Chondrocyte (in vitro differentiated cells): ENCODE measurements around the gene TMEM9. TPM values are rescaled to one million over a fixed set of nuclear protein-coding genes. Genes with fewer than 3 reads are reported as not detected.

Source experiments
- DNase-seq: peaks from one replicate; pipeline ENCODE4 v3.0.0; 2021; ENCODE audit warnings: mixed read lengths, low spot score
- H3K27ac Mint-ChIP-seq: one replicate; pipeline ENCODE4 v1.8.0; 2021; ENCODE audit warnings: mild to moderate bottlenecking, moderate library complexity, mixed read lengths; ENCODE audit not compliant: unreplicated experiment
- H3K27me3 Mint-ChIP-seq: 2 replicates; pipeline ENCODE4 v1.8.0; 2021; ENCODE audit warnings: low read depth, mixed read lengths
- H3K36me3 Mint-ChIP-seq: 2 replicates; pipeline ENCODE4 v1.8.0; 2021; ENCODE audit warnings: low read depth, mixed read lengths
- H3K4me1 Mint-ChIP-seq: 2 replicates; pipeline ENCODE4 v1.8.0; 2021; ENCODE audit warnings: low read depth, mild to moderate bottlenecking, mixed read lengths
- H3K4me3 Mint-ChIP-seq: one replicate; pipeline ENCODE4 v1.8.0; 2021; ENCODE audit warnings: mild to moderate bottlenecking, moderate library complexity, mixed read lengths; ENCODE audit not compliant: unreplicated experiment
- H3K9me3 Mint-ChIP-seq: 2 replicates; pipeline ENCODE4 v1.8.0; 2021; ENCODE audit warnings: low read depth, mixed read lengths
- total RNA-seq: library from RNA; stranded (reverse); gene quantifications from 3 replicates; pipeline ENCODE4 v1.2.1, GENCODE V29; 2021
- TF ChIP-seq, protein P1 (sequence below): fragments of 200-600 bp; sonication (generic); IDR thresholded peaks from 2 replicates; pipeline ENCODE4 v1.5.0; 2021; ENCODE audit warnings: antibody characterized with exemption, mild to moderate bottlenecking, moderate library complexity

TMEM9 gene
- total RNA-seq, 1 donor from 2014 or later: 57.3 TPM

DNA sequence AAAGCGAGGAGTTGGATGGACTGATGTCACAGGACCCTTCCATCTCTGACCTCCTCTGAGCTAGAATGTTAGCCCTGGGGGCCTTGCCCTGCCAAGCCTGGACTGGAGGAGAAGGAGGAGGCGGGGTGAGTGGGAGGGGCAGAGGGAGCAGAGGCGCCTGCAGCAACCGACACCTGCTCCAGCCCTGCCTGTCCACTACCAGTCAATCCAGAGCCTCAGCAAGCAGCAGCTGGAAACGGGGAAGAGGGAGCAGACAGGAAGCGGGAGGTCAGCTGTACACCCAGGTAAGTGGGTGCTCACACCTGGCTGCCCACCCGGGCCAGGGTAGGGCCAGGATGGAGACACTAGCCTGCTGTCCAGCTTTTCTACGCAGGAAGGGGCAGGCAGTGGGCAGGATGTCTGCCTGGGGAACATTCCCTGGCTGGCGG lies 36.4 kb upstream of the TMEM9 start, which contains the start of gene IGFN1:
IGFN1 (plus strand) TSS at position 201 of the 428 bp plus-strand sequence. CDS start 2,470 bp downstream, outside the sequence.
- H3K4me3 Mint-ChIP-seq: no peak within 1 kb of the TSS
- TF ChIP-seq, protein P1, sequence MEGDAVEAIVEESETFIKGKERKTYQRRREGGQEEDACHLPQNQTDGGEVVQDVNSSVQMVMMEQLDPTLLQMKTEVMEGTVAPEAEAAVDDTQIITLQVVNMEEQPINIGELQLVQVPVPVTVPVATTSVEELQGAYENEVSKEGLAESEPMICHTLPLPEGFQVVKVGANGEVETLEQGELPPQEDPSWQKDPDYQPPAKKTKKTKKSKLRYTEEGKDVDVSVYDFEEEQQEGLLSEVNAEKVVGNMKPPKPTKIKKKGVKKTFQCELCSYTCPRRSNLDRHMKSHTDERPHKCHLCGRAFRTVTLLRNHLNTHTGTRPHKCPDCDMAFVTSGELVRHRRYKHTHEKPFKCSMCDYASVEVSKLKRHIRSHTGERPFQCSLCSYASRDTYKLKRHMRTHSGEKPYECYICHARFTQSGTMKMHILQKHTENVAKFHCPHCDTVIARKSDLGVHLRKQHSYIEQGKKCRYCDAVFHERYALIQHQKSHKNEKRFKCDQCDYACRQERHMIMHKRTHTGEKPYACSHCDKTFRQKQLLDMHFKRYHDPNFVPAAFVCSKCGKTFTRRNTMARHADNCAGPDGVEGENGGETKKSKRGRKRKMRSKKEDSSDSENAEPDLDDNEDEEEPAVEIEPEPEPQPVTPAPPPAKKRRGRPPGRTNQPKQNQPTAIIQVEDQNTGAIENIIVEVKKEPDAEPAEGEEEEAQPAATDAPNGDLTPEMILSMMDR: no peak
- H3K9me3 Mint-ChIP-seq: no peaks in the 10 kb centered on the region
- H3K27me3 Mint-ChIP-seq: peaks cover 17% of the 10 kb centered on the region
- no peak within 1 kb of the TSS for H3K27ac Mint-ChIP-seq
- no peaks in the 10 kb centered on the region for H3K4me1 Mint-ChIP-seq
- no peaks in the 10 kb centered on the region for H3K36me3 Mint-ChIP-seq
- DNase-seq: no peak

DNA sequence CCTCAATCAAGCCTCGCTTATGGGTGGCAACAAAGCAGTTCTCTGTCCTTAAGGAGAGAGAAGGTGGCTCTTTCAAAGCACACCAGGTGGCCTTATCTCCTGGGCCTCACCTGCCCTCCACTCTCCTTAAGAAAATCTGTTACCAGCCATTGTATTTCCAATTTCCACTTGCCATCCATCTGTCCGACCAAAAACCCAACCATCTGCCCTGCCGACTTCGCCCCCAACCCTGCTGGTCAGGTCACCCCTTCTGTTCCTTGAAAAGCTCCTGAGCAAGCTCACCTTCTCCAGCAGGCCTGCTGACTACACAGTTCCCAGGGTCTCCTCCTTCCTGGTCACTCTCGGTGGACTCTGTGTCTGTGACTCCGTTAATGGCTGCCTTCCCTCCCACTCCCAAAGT lies 35.7 kb upstream of the TMEM9 start:
- TF ChIP-seq, protein P1: no peak
- Mint-ChIP-seq H3K27ac (no peak overlapping the region), H3K27me3 (peaks cover 17% of the 10 kb centered on the region), H3K4me1 (peaks cover 3% of the 10 kb centered on the region), H3K4me3 (no peak overlapping the region), H3K9me3 (no peaks in the 10 kb centered on the region), H3K36me3 (no peaks in the 10 kb centered on the region)
- no peak for DNase-seq

DNA sequence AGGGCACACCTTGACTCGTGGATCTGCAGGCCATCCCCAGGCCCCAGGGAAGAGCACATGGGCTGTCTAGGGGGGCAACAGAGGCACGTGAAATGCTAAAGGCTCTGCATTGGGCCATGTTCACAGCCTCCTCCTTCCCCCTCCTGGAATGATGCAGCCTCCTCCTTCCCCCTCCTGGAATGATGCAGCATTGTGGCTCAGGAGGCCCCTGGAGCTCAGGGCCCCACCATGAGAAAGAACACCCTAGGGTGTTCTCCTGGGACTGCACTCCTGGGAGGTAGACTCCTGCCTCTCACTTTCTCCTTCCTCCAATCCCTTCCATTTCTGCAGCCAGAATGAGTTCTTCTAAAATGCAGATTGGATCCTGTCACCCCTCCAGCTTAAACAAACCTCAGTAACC lies 34.8 kb upstream of the TMEM9 start:
- H3K36me3 Mint-ChIP-seq: no peaks in the 10 kb centered on the region
- peaks cover 12% of the 10 kb centered on the region for H3K4me1 Mint-ChIP-seq
- TF ChIP-seq, protein P1: no peak
- no peak overlapping the region for H3K27ac Mint-ChIP-seq
- DNase-seq: no peak
- H3K27me3 Mint-ChIP-seq: peaks cover 17% of the 10 kb centered on the region
- no peaks in the 10 kb centered on the region for H3K9me3 Mint-ChIP-seq
- H3K4me3 Mint-ChIP-seq: no peak overlapping the region

DNA sequence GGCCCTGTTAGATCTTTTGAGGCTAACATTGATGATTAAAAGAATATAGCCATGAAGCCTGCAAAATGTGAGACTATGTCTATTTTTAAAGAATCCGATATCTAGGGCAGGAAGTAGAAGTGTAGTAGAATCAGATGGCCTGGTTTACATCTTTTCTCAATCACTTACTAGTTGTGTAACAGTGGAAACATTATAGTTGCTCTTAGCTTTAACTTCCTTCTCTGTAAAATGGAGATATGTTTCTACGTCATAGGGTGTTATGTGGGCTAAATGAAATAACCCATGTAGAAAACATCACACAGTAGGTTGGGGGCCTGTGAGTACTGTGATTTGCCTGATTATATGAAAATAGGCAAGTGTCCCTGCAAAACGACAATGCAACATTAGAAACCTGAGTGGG lies 31.9 kb upstream of the TMEM9 start:
- H3K36me3 Mint-ChIP-seq: no peaks in the 10 kb centered on the region
- no peaks in the 10 kb centered on the region for H3K9me3 Mint-ChIP-seq
- TF ChIP-seq, protein P1: no peak
- no peak overlapping the region for H3K27ac Mint-ChIP-seq
- H3K27me3 Mint-ChIP-seq: peaks cover 15% of the 10 kb centered on the region
- H3K4me1 Mint-ChIP-seq: peaks cover 12% of the 10 kb centered on the region
- DNase-seq: no peak
- H3K4me3 Mint-ChIP-seq: no peak overlapping the region

DNA sequence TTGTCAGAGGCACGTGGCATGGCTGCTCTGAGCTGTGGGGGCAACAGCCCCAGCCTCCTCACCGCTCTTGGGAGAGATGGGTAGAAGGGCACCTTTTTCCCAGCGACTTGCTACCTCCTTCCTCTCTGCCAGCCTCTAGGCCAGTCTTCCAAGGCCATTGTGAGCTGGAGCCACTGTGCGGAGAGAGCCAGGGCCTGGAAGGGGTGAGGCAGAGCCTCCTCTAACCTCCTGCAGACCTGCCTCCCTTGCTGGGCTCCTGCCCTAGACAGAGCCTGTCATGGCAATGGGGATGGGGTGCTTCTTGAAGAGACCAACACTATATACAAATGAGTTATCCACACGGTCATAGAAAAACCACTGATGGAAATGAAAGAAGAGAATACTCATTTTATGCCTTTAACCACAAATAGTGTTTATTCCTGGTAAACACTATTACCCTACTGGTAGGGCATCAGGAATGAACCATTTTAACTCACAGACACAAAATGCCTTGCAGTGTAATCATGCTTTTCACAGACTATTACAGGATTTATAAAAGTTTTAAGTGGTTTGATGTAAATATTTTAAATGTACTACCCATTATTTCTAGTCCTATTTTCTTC lies 31.4 kb upstream of the TMEM9 start:
- no peaks in the 10 kb centered on the region for H3K9me3 Mint-ChIP-seq
- H3K27ac Mint-ChIP-seq: no peak overlapping the region
- no peak for DNase-seq
- H3K36me3 Mint-ChIP-seq: no peaks in the 10 kb centered on the region
- H3K27me3 Mint-ChIP-seq: peaks cover 16% of the 10 kb centered on the region
- H3K4me3 Mint-ChIP-seq: no peak overlapping the region
- TF ChIP-seq, protein P1: no peak
- H3K4me1 Mint-ChIP-seq: peaks cover 12% of the 10 kb centered on the region
